HG02678 (cell line): Measurements from ENCODE around the gene NPR2.

Experiments
- ATAC-seq: cut with Tn5 transposase; IDR thresholded peaks from one replicate; pipeline ENCODE4 v1.9.1; 2021; ENCODE audit warnings: mild to moderate bottlenecking, moderate library complexity; ENCODE audit not compliant: unreplicated experiment

The NPR2 gene

DNA sequence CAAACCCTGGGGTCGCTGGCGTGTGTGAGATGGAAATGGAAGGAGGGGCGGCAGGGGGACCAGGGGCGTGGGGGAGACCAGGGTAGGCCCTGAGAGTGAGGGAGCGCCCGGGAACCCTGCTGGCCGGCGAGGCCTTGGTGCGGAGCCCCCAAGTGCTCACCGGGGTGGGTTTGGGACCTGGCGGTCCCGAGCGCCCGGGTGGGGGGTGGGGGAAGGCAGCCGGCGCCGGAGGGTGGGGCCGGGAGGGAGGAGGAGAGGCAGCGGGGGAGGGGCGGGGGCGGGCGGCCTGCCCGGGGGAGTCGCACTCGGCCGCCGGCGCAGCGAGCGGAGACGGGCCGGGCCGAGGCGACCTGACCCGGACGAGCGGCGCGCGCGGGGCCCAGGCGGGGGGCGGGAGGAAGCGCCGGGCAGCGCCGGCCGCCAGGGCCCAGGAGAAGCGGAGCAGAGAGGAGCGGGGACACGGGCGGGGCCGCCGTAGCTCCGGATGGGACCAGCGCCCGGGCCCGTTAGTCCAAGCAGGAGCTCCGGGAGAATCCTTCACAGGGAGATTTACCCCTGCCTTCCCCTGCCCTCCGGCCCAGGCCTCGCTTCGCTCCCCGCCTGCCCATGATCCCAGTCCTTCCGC, at the start of gene NPR2:
Gene NPR2 (plus strand): TSS at position 295 of the 625 bp plus-strand sequence. CDS start 818 bp downstream, outside the sequence.
- no peak for ATAC-seq

DNA sequence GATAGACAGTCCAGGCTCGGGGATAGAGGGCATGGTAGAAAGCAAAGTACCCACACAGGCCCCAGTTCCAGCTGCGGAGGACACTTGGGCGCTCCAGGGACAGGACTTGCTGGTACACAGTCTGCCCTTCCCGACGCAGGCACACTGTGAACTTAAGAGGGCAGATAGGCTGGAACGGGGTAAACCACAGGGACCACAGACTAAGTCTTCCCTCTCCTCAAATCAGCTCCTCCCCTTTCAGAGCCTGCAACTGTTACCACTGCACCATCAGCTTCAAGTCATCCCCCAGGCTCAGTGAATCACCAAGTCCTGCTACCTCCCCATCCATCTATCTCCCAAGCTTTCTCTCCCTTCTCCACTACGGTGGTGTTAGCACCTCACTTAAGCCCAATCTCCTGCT, 49.7 kb upstream of the NPR2 start:
- ATAC-seq: no peak

DNA sequence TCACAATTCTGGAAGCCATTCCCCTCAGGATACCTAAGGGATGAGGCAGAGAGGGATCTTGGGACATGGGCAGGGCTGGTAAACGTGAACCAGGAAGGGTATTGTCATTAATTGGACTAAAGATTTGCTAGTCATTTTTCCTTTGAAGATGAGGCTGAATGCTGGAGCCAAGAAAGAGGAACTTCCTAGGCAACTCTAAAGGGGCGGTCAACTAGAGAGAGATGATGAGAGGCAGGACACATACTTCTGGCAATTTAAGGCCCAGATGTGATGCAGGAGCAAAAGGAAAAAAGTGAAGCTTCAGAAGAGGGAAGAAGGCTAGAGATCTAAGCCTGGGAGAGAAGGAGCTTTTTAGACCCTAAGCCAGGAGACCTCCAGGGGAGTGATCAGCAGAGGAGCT, 47.9 kb upstream of the NPR2 start:
- no peak for ATAC-seq

DNA sequence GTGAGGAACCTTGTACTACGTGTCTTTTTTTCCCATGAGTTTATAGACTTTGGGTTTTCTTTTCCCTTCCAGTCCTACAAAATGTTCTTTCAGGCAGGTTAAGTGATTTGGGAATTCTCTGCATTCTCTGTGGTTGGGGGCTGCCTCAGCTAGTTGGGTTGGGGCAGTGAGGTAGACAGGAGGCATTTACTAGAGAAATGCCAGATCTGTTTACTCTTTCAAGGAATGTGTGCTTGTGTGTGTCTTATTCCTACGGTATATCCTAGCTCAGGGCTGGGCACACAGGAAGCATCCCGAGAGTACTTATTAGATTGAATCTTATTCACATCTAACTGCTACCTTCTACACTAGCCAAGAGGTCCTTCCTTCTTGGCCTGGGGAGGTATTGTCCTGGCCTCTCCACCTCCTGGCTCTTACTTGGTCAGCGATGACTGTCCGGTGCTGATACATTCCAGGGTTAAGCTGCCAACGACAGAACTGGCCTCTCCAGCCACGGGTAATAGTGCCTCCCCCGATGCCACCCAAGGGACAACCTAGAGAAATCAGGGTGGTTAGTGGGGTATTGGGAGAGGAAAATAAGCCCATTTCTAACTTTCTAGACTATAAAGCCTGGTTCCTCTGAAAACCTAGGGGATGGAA, 47.4 kb upstream of the NPR2 start:
- ATAC-seq: no peak

DNA sequence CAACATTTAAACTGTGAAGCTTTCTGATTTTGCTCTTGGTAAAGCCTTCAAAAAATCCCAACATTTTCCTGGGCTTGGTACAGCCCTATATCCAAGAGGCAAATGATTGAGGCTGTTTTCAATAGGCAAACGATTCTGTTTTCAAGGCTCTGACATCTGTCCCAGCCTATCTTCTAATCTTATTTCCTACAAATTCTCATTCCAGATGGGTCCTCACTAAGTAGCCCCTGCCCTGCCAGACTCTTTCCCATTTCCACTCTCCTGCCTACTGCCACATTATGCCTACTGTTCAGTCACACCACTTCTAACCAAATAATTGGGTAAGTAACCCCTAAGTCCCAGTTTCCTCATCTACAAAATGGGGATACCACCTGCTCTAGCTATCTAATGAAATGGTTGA, 45.8 kb upstream of the NPR2 start:
- no peak for ATAC-seq

DNA sequence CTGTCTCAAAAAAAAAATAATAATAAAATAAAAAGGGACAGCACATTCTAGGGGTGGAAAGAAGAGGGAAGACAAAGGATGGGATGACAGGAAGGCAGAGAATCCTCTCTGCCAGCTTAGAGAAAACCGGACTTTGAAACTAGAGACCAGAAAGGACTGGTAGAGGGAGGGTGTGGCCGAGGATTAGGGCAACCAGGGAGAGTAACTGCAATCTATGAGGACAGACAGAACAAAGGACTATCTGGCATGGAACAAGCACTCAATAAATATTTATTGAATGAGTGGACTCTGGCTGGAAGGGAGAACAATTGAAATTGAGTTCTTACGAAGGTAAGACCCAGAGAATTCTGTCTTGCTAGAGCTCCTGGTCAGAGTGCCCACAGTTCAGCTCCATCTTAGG, 44.8 kb upstream of the NPR2 start:
- ATAC-seq: no peak

DNA sequence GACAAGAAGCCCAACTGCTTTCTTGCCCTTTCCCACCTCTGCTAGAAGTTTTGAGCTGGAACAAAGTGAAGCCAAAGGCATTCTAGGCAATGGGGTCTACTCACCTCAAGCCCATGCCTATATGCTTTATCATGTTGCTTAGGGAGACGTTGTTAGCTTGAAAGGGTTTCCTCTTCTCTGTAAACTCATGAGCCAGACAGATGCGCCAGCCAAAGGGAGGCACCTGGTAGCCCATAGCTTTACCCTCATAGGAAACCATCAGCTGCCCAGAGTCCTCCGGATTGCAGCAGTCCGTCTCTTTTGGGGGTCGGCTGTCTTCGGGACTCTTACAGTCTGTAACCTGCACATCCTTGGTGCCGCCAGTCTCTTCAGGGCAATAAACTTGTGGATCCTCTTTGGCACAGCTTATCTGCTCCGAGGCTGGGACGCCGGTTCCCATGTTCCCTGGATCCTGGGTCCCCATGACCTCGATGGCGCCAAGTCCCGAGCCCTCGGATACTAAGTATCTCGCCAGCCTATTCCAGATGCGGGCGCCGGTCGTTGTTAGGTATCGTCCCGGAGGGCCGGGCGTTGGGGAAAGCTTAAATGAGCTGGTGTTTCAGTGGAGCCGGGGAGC, 43.0 kb upstream of the NPR2 start:
- ATAC-seq: peak; percentile 1

DNA sequence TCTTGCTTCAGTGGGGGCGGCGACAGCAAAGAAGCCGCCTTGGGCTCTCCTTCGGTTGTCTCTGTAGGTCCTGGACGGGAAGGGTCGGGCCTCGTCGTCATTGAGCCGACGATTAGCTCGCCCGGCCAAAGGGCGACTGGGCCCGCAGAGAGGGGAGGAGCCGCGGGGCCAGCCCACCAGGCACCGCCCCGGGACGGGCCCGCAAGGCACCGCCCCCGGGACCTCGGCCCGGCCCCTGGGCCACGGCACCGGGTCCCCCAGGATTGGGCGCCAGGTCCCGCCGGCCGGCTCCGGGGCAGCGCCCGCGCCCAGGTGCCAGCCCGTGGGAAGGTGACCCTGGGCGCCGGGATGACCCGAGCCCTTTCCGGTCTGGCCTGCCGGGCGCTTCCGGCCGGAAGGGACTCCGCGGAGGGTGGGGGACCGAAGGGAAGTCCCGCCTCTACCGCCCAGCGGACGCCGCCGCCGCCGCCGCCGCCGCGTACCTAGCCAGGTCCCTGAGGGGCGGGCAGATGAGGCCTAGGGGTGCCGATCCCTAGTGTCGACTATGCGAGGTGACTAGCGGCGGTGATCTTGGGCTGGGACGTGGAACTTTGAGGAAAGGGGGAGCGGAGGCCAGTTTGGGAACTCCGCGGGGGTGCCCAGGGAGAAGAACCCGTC, 42.4 kb upstream of the NPR2 start, which contains the start of the genes GBA2 and RGP1:
Gene GBA2 (minus strand): TSS at position 371 of the 657 bp plus-strand sequence. CDS start 524 bp downstream, outside the sequence.
Gene RGP1 (plus strand): TSS at position 430 of the 657 bp plus-strand sequence. CDS start 469 bp downstream, outside the sequence.
- peak; percentile 80 for ATAC-seq

DNA sequence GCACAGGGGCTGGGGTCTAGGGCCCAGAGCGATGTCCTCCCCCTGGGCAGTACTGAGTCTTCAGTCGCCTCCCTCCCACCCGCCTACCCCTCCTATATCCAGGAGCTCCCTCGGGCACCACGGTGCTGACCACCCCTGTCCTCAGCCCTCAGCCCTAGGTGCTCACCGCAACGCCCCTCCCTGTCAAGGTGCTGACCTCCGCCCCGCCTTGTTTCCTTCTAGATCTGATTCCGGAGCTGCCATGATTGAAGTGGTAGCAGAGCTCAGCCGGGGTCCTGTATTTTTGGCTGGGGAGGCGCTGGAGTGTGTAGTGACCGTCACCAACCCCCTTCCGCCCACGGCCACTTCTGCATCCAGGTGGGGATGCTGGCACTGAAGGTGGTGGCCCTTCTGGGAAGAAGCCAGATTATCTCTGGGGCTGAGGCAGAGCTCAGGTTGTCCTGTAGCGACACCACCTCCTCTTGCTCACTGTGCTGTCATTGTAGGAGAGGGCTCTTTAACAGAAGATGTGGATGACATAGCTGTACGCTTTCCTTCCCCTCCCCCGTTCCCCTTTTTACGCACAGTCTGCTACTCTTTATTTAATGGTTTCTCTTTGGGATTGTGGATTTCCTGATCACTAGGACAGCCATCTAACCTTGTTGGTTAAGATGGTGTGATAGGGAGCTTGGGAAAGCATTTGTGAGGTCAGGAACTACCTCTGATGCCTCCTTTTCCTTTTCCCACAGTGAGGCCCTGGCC, 41.7 kb upstream of the NPR2 start:
- peak; percentile 31 for ATAC-seq

DNA sequence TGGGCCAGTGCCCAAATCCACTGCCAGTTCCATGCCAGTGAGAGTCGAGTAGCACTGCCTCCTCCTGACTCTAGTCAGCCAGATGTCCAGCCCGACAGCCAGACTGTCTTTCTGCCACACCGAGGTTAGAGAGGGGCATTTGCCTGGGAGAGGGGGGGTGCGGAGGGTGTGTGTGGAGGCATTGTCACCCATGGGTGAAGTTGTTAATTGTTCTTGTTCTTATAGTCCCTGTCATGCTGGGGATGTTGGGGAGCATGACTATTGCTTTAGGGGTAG, 41.2 kb upstream of the NPR2 start:
- ATAC-seq: no peak

DNA sequence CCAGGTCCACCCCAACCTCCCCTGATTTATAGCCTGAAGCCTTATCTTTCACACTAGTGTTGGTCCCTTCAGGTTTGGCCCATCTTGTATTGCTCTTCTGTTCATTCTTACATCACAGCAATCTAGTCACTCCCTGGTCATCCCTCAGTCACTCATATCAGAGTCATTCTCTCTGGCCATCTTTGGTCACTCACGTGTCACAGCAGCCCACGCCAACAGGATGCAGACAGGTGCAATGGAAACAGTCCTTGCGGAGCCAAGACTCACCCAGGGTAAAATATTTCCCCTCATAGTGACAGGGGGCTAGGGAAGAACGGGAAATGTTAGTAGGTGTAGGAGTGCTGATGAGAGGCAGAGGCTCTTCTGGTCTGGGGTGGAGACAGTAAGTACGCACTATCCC, 37.9 kb upstream of the NPR2 start:
- no peak for ATAC-seq

DNA sequence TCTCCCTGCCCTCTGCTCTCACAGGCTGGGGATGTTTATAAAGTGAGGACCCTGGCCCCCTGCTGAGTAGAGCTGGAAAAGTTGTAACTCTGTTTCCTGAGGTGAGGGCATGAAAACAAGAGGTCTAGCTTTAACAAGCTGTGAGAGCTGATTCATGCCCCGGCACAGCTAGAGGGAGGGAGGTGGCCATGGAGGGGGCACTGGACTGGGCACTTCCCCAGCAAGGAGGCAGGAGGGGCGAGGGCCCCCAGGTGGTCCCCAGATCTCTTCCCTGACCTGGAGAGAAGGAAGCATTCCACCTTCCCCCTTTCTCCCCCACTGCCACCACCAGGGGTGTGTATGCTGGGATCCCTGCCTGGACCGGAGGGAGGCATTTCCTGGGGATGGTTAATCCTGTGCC, 37.1 kb upstream of the NPR2 start, which contains the start of gene MSMP:
Gene MSMP (minus strand): TSS at position 13 of the 400 bp plus-strand sequence. CDS start 147 bp downstream, outside the sequence.
- no peak for ATAC-seq

DNA sequence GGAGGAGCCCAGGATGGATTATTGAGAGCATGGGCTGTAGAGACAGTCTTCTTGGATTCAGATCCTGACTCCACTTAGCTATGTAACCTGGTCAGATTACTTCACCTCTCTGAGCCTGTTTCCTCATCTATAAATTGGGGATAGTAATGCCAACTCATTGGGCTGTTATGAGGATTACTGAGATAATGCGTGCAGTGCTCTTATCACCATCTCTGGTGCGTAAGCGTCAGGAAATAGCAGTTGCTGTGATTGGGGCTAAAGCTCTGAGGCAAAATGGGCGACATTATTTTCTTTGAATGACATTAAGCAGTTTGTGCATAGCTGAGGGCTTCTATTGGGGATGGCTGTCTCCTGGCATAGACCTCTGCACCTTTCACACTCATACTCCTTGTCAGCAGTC, 36.3 kb upstream of the NPR2 start:
- ATAC-seq: no peak

DNA sequence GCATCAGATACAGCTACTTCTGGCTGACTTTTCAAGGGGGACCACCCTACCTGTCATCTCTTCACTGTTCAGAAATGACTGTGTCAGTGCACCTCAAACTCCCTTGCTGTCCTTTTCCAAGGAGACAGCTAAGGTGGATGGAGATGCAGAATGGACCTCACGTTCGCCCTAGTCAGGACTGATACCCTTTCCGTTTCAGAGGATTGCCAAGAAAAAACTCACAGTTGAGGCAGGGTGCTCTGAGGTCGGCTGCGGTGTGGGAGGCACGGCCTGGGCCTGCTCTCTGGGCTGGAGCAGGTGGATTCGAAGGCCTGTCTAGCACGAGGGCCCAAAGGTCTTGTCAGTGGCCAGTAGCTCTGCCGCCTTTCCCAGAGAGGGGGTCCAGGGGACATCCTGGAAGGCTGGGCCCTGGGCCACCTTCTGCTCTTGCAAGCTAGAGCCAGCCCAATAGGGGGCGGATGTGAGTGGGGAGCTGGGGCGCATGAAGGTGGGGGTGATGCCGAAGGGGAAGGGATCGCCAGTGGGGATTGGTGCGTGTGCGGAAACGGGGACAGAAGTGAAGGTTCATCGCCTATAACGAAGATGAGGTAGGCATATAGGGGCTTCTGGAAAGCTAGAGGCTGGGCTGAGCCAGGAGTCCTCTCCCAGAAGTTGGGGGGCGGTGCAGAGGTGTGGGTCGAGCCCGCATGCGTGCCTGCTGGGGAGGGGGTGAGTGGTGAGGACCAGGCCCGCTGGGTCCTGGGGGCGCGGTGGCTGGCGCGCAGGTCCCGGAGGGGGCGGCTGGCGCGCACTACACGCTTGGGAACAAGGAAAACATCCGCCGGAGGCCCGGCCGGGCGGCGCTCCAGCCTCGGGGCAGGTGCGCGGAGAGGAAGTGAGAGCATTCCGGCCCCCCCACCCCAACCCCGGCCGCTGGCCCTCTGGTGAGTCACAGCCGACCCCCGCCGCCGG, 34.8 kb upstream of the NPR2 start:
- ATAC-seq: peak; percentile 61

DNA sequence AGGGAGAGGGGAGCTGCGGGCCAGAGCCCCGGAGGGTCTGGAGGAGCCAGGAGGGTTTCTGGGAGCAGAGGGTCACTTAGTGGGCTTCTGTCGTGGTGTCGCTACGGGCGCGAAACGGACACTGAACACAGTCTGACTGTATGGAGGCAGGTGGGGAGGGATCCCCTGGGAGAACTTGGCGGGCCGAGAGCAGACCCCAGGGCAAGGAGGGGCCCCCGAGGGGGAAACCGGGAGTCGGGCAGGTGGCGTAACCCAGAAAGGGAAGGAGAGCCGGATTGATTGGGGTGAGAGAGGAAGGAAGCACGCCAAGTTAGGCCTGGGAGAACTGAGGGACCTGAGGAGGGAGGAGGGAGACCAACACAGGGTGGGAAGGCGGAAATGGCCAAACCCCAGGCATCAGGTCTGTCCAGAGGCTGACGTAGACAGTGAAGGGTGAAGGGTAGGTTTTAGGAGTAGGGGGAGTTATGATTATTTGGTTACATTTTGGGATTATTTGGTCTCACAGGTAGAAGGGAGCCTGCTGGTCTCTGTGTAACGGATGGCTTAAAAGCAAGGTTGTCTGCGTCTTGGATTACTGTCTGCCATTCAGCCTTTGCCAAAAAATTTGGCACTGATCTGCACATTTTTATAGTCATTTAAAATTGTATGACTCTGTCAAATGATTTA, 34.0 kb upstream of the NPR2 start:
- peak; percentile 50 for ATAC-seq

DNA sequence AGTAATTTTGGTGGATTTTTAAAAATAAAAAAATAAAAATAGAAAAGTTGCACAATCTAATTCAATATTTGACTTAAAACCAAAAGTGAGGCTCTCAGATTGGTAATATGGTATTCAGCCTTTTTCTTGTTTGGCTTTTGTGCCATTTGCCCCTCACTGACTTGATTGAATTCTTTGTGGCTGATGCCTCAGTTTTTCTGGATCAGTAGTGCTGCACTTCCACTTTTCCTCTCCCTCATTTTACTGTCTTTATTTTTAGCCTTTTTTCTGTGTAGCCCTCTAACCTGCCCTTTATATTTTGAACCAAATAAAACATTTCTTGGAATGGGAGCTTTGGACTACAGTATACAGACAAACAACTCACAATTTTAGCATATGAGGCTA, 33.5 kb upstream of the NPR2 start:
- ATAC-seq: no peak

DNA sequence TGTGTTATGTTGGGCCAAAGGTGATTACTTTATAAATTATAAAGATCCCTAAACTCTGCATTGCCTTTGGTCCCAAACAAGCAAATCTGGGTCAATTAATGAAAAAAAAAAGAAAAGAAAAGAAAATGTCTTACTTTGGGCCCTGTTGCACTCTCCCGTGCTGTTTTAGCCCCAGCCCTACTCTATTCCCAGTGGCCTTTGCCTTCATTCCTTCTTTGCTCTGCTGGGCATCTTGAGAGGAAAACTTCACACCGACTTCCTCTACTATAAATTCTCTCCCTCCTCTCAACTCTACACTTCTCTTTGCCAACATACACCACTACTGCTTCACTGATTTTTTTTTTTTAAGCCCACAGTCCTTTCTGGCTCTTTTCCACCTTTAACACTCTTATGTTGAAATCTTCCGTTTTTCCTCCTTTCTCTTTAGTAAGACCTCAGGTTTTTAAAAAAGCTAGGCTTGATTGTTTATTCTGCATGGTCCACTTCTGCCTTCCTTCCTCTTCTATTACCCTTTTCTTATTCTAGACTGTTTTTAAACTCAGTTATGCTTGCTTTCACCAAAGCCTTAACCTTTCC, 32.8 kb upstream of the NPR2 start:
- no peak for ATAC-seq

DNA sequence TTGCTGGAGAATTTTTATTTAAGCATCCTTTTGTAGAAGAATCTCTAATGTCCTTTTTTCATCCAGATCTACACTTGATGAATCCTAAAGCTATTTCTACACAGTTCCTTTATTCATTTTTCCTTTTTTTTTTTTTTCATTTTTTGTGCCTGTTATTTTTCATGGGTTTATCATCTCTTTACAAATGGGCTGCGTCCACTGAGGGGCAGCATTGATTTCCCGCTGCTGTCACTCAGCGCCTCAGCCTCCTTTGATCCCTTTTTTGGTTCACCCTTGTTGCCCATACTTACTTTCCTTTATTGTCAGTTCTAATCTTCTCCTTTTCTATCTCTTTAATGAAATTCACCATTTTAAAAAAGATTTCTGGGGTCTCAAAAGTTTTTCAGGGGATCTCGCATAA, 31.6 kb upstream of the NPR2 start:
- ATAC-seq: no peak

DNA sequence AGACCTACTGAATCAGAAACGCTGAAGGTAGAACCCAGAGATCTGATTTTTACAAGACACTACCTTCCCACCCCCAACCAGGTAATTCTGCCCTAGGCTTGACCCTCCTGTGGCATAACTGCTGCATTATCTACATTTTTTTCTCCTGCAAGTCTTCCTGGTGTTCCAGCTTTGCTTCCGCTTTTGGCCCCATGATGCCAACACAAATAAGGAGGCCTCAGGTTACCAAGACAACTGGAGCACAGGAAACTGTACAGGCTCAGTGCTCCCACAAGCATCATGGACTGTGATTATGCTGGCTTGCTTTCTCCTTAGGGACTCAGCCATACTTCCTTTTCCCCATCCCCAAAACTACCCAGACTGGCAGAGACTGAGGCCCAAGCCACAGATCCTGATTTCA, 30.7 kb upstream of the NPR2 start:
- no peak for ATAC-seq
